KOPT-K1 (cell line): ENCODE results near the gene DGKD.

ENCODE experiments used
- H3K27ac ChIP-seq: fragments of 200-600 bp; sonication (generic); 2 replicates; pipeline ENCODE4 v1.5.1; 2016; ENCODE audit warnings: antibody characterized with exemption, mild to moderate bottlenecking, low read depth, low read length; ENCODE audit not compliant: poor library complexity, severe bottlenecking
- H3K36me3 ChIP-seq: fragments of 200-600 bp; sonication (generic); 2 replicates; pipeline ENCODE4 v1.5.1; 2017; ENCODE audit warnings: antibody characterized with exemption, mild to moderate bottlenecking, low read length, moderate library complexity; ENCODE audit not compliant: insufficient read depth
- H3K9me3 ChIP-seq: fragments of 200-600 bp; sonication (generic); 2 replicates; pipeline ENCODE4 v1.5.1; 2017; ENCODE audit warnings: antibody characterized with exemption, low read length, mild to moderate bottlenecking; ENCODE audit not compliant: insufficient read depth, poor library complexity, severe bottlenecking

The DGKD gene

DNA sequence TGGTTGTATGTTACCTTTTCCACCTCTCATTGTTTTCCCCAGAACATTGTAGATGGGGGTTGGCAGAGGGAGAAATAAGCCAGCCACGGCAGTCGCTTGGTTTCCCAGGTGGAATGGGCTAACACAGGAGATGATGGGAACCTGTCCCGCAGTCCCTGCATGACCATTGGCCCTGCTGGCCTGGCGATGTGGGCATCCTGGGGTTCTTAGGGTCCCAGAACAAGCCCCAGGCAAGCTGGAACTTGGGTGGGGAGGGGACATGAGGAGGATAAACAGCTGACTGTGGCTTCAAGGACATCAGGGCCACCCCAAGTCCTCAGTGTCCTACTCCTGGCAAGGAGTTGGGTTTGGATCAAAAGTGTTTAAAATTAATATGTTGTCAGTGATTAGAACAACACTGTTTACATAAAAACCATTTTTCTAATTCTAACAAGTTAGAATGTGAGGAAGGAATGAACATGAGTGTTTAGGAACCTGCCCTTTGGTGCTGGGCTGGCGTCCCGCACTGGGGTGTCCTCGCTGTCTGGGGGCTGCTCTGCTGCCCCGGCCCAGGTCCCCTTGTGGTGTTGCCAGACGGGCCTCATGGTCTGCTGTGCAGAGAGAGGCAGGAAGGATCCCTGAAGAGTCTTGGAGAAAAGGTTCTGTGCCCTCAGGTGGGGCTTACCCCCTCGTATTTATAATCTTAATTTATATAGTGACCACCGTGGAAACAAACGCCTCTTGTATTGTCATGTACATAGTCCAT is 117.2 kb downstream of the DGKD start:
- H3K27ac ChIP-seq: no peak overlapping the region
- H3K9me3 ChIP-seq: no peaks in the 10 kb centered on the region
- H3K36me3 ChIP-seq: peaks cover 62% of the 10 kb centered on the region

DNA sequence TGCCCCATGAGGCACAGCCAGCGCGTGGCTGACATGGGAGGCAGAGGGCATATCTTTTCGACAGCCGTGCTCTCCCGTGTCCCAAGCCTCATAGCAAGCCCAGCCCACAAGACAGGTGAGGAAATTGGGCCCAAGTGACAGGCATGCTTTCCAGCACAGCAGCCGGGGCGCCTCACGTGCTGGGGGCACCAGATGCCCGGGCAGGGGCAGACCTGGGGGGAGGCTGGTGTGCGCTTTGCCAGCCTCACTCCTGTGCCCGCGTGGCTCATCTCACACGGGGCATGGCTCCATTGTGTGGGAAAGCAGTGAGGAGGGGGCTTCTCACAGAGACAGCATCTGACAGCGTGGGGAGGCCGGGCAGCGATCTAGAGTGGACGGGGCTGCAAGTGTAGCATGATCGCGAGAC is 119.1 kb downstream of the DGKD start:
- Histone ChIP-seq H3K27ac (no peak overlapping the region), H3K36me3 (peaks cover 48% of the 10 kb centered on the region), H3K9me3 (no peaks in the 10 kb centered on the region)

DNA sequence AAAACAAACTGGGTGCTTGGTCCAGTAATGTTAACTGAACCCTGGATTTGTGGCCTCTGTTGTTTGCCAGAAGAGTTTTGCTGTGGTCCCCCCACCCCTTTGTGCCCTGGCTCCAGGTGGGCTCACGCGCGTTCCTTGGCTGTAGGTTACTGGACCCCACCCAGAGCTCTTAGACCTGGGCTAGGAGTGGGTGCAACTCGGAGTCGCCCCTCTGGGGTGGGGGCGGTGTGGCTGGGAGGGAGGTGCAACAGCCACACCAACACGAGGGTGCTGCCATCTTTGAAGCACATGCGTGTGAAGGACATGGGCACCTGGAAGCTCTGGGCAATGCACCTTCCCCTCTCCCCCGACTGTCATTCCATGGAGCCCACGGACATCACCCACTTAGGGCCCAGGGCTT is 119.6 kb downstream of the DGKD start:
- H3K36me3 ChIP-seq: peaks cover 48% of the 10 kb centered on the region
- no peaks in the 10 kb centered on the region for H3K9me3 ChIP-seq
- H3K27ac ChIP-seq: no peak overlapping the region

DNA sequence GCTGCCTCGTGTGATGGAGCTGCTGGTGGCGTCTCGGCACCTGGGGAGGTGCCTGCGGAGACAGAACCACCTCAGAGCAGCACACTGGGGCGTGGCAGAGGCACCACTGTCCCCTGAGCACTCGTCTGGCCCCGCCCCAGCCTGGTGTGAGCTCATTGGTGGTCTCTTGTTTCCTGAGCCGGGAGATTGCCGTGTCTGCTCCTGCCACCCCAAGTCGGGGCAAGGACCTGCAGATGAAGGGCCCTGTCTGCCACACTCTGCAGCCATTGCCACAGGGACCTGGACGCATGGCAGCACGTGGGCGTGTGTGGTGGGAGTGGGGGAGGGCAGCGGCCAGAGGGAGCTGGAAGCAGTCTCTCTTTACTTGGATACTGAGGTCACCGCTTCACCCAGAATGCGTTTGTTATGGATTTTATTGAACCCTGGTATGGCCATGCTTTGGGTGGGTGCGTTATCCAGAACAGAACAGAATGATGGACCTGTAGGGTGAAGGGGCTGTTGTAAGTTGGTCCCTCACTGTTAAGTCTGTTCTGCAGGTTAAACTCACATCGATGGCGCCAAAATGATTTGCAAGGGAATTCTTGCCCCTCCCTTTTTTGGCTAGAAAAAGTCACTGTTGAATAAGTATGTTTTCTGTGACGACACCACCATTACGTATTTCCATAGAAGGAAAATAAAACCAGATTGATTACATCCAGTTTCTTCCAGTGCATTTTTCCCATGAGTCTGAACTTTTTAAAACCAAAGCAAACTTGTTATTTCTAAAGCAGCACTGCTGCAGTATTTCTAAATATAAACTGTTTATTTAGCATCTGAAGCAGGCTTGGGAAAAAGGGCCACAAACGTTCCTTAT is 120.2 kb downstream of the DGKD start:
- no peaks in the 10 kb centered on the region for H3K9me3 ChIP-seq
- H3K36me3 ChIP-seq: peaks cover 44% of the 10 kb centered on the region; the same call in 1 of the 2 replicates
- no peak overlapping the region for H3K27ac ChIP-seq

DNA sequence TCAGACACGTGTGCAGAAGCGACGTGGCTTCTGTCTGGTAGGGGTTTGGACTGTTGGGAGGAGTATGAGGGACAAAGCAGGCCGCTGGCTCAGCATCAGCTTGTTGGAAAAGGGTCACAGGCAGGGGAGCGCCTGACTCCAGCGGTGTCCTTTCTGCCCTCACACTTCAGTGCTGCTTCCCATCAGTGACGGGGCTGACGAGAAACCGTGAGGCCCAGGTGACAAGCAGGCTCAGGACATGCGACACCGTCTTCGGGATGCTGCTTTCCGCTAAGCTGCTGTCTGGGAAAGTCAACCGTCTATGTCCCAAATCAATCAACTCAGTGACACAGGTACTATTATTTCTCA is 121.7 kb downstream of the DGKD start:
- H3K27ac ChIP-seq: no peak overlapping the region
- peaks cover 29% of the 10 kb centered on the region; the same call in 1 of the 2 replicates for H3K36me3 ChIP-seq
- H3K9me3 ChIP-seq: no peaks in the 10 kb centered on the region

DNA sequence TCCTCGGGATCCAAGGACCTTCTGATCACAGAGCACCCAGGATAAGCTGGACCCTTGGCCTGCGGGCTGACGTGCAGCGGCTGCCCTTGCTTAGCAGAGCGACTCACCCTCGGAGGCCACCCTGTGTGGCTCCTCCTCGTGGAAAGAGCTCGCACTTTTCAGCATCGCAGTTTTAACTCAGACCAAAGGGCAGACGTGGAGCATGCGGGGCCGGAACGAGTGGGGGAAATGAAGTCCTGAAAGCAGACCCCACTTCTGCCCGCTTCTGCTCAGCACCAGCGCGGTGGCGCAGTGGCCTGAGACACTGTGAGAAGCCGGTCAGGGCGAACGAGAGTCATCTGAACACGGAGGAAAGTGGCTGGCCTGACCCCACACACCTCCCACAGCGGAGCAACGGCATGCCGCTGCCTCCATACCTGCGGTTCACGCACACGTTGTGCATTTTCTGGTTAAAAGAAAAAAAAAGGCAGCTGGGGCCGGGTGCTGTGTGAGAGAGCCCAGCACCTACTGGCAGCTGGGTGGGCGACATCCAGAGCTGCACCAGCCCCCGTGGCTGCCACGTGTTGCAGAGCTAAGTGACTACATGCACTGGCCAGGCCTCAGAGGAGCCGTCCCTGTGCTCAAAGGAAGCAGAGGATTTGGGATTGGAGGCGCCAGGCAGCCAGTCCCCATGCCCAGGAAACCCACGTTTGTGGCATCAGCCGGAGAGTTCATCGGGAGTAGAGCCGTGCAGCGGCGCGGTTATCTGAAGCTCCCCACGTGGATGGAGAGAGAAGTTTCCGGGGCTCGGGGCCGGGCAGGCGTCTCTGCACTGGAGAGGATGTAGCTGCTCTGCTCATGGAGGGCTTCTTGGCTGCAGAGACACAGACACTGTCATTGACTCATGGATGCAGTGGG is 122.6 kb downstream of the DGKD start:
- no peak overlapping the region for H3K27ac ChIP-seq
- peaks cover 24% of the 10 kb centered on the region; the same call in 1 of the 2 replicates for H3K36me3 ChIP-seq
- H3K9me3 ChIP-seq: no peaks in the 10 kb centered on the region

DNA sequence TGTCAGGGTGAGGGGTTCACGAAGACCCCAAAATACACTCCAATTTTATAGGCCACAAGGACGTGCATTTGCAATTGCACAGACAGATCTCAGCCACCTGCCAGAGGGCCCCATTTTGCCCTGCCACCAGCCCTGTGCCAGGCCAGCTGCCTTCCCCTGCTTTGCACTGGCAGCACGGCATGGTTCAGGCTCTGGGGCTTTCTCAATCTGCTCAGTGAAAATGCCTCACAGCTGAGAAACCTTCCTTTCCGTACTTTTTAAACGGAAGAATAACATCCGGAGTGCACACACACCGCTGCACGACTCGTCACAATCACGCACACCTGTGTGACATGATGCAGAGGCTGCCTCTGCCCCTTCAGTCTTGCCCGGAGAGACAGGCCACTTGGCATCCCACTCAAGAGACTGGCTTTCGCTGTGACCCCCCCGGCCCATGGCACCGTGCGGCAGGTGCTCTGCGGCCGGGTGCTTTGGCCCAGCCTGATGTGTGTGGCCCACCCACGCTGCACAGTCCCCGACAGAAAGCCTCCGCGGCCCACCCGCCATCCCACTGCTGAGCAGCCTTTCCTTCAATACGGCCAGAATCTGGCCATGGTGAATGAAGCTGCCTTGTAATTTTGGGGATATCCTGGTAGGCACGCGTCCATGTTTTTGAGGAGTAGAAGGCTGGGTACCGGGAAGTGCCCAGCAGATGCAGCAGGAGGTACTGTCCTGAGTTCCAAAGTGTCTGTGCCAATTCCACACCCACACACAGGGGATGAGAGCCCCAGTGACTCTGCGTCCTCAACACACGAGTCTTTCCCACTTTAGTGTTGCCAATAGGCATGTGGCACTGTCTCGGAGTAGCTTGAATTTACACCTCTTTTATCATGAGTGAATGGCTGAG is 123.5 kb downstream of the DGKD start:
- Histone ChIP-seq H3K9me3 (no peaks in the 10 kb centered on the region), H3K36me3 (peaks cover 19% of the 10 kb centered on the region; the same call in 1 of the 2 replicates), H3K27ac (no peak overlapping the region)

DNA sequence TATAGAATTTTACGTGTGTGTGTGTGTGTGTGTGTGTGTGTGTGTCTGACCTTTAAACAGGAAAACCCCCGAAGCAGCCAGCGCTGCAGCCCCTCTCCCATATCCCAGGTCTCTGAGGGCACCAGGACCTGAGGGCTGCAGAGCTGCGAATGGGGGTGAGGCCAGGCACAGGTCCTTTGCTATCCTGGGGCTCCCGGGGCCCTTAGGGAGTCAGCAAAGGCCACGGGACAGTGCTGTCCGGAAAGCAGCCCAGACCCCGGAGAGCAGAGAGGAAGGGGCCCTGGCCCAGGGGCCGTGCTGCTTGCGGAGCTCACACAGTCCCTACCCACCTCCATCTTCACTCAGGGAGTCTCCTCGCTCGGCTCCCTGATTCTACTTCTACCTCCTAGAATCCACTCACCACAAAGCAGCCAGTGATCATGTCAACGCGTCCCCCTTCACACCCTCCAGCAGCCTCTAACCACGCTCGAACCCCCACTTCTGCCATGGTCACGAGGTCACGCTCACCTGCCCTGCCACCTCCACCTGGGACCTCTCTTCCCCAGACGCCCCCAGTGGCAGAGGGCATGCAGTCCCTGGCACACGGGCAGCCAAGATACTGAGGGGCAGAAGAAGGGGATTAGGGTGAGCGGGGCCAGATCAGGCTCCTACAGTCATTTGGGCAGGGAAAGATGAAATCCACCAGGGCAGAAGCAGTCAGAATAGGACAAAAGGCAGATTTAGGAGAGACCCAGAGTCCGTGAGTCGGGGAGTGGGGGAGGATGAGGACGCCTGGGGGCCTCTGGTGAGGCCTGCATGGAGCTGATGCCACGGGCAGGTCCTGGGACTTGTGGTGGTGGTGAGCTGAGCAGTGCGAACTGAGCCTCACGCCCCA is 125.6 kb downstream of the DGKD start:
- peaks cover 19% of the 10 kb centered on the region; the same call in 1 of the 2 replicates for H3K36me3 ChIP-seq
- H3K27ac ChIP-seq: no peak overlapping the region
- no peaks in the 10 kb centered on the region for H3K9me3 ChIP-seq

DNA sequence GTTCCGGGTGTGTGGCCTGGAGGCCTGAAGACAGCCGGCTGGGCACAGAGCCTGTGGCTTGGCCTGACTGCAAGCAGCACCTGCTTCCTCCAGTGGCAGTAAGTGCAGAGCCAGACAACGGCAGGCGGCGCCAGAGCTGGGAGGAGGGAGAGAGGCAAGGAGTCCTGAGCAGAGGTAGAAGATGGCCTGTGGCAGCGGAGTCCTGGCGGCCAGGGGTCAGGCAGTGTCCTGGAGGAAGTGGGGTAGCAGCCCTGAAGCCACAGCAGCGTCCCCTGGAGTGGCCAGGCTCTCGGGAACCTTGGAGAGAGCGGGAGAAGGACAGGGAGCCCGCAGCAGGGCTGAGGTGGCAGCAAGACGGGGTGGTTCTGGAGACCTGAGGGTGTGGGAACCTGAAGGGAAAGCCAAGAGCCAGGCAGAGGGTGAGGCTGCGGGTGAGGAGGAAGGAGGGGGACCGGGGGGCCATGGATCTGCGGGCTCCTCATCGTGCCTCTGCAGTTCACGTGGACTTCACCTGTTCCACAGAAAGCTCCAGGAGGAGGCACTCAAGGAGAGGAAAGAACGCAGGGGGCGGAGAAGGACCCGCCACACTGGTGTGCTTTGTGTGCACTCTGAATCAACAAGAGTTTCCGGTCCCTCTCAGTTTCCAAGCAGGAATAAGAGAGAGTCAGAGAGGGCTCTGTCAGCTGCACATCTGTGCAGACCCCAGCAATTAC is 126.4 kb downstream of the DGKD start:
- H3K27ac ChIP-seq: no peak overlapping the region
- H3K36me3 ChIP-seq: peaks cover 27% of the 10 kb centered on the region; the same call in 1 of the 2 replicates
- no peaks in the 10 kb centered on the region for H3K9me3 ChIP-seq

DNA sequence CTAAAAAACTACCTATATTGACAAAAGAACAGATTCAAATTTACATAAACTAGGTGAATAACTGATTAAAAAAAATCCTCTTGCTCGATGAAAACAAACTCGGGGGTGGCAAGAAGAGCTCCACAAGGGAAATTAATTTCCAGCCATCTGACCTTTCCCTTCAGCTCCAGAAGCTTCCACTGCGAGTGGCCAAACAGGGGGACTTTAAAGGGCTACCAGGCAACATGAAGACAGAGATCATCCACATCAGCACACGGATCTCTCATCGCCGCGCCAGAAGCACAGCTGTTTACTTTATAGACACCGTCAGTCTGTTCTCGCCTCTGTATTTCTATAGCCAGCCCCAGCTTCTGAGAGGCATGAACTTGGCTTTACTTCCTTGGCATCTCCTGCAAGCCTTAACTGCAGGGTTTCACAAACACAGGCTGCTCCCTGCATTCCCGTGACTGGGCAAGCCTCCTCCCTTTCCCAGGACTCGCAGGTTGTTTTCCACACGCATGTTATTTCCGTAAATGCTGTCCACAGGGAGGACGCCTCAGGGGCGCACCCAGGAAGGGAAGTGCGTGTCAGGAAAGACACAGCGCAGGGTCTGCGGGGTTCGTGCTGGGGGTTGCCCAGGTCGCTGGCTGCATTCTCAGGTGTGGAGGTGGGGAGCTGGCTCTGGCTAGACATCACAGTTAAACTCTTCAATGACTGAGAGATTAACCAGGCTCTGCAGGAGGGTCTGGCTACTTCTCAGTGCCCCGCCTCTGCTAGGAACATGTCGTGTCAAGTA is 127.3 kb downstream of the DGKD start:
- H3K27ac ChIP-seq: no peak overlapping the region
- H3K9me3 ChIP-seq: no peaks in the 10 kb centered on the region
- peaks cover 22% of the 10 kb centered on the region; the same call in 1 of the 2 replicates for H3K36me3 ChIP-seq

DNA sequence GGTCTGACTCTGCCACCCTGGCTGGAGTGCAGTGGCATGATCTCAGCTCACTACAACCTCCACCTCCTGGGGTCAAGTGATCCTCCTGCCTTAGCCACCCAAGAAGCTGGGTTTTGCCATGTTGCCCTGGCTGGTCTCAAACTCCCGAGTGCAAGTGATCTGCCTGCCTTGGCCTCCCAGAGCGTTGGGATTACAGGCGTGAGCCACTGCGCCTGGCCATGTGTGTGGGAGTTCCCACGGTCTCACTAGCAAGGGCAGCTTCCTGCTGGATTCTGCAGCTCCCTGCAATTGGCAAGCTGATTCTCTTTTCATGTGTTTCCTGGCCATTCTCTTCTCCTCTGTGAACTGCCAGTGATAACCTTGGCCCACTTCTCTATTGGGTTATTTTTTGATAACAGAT is 128.3 kb downstream of the DGKD start:
- Histone ChIP-seq H3K27ac (no peak overlapping the region), H3K9me3 (no peaks in the 10 kb centered on the region), H3K36me3 (peaks cover 21% of the 10 kb centered on the region; the same call in 1 of the 2 replicates)

DNA sequence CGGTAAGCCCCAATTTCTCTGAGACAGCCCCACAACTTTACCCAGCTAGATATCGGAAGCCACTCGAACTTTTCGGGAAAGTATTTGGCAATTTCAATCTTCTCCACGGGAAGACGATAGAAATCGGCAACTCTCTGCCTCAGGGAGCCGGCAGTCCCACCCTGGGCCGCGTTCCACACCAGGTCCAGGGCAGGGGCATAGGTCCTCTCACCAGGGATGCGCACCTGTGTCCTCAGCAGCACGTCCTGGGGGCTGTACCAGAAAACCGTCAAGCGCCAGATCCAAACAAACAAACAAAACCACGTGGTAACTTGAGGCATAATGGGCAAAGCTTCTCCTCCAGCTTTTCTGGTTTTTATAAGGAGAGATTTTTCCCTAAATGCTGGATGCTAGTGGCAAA is 131.4 kb downstream of the DGKD start:
- H3K36me3 ChIP-seq: peaks cover 11% of the 10 kb centered on the region; the same call in 1 of the 2 replicates
- no peak overlapping the region for H3K27ac ChIP-seq
- H3K9me3 ChIP-seq: no peaks in the 10 kb centered on the region
